Ascending aorta (tissue), 2 donors: ENCODE data around the gene KRT6B. TPM values are rescaled to one million over a fixed set of nuclear protein-coding genes. Genes with fewer than 3 reads are reported as not detected.
"Not testable (repeated sequence)": the region's sequence is repeated elsewhere in the genome, so short reads cannot be mapped to it uniquely, and the experiment has no call there.

Experiments
- DNase-seq, 2 donors: peaks; one replicate each; pipeline ENCODE4 v3.0.0-alpha.2; 2019; ENCODE audit warnings: low spot score in 2 of 2
- H3K27ac ChIP-seq, 2 donors: fragments of 200-600 bp; sonication (generic); one replicate each; pipeline ENCODE4 v1.5.1; 2016 to 2017; ENCODE audit warnings: mild to moderate bottlenecking in 1 of 2
- H3K27me3 ChIP-seq: fragments of 200-600 bp; sonication (generic); one replicate; pipeline ENCODE4 v1.5.1; 2017
- H3K36me3 ChIP-seq, 2 donors: fragments of 200-600 bp; sonication (generic); one replicate each; pipeline ENCODE4 v1.5.1; 2016
- H3K4me1 ChIP-seq, 2 donors: fragments of 200-600 bp; sonication (generic); one replicate each; pipeline ENCODE4 v1.5.1; 2016 to 2017; ENCODE audit warnings: mild to moderate bottlenecking in 1 of 2
- H3K4me3 ChIP-seq, 2 donors: fragments of 200-600 bp; sonication (generic); one replicate each; pipeline ENCODE4 v1.5.1; 2016 to 2017; ENCODE audit warnings: mild to moderate bottlenecking in 1 of 2
- H3K9me3 ChIP-seq, 2 donors: fragments of 200-600 bp; sonication (generic); one replicate each; pipeline ENCODE4 v1.5.1; 2016
- intact Hi-C: fragments of 100-400 bp; cut with DNase I; formaldehyde crosslinking; loops from one replicate; pipeline ENCODE4 v1.15.1; 2023
- total RNA-seq: library from RNA; depleted of rRNA; stranded (reverse); fragments of >200 nt; gene quantifications from one replicate; pipeline ENCODE4 v1.1.0, GENCODE V29; 2016
- TF ChIP-seq, protein P1 (sequence below), 3 experiments: fragments of 200-600 bp in 2 of 3; fragments of 450-650 bp in 1 of 3; sonication (generic) in 2 of 3; IDR thresholded peaks; one replicate each; pipeline ENCODE4 v1.5.1; 2016 to 2019; ENCODE audit warnings: antibody characterized with exemption in 3 of 3, mild to moderate bottlenecking in 1 of 3, moderate library complexity in 1 of 3

KRT6B gene
- total RNA-seq, 1 donor from 2014 or later, result 0.32 TPM

- no peaks in the 10 kb centered on the region for H3K4me1 ChIP-seq
- no peak overlapping the region for H3K4me3 ChIP-seq
- H3K27me3 ChIP-seq, result peaks cover 4% of the 10 kb centered on the region
- no peak overlapping the region for H3K27ac ChIP-seq
- H3K9me3 ChIP-seq, result no peaks in the 10 kb centered on the region
- intact Hi-C loops, result no loop called here
- TF ChIP-seq, protein P1, sequence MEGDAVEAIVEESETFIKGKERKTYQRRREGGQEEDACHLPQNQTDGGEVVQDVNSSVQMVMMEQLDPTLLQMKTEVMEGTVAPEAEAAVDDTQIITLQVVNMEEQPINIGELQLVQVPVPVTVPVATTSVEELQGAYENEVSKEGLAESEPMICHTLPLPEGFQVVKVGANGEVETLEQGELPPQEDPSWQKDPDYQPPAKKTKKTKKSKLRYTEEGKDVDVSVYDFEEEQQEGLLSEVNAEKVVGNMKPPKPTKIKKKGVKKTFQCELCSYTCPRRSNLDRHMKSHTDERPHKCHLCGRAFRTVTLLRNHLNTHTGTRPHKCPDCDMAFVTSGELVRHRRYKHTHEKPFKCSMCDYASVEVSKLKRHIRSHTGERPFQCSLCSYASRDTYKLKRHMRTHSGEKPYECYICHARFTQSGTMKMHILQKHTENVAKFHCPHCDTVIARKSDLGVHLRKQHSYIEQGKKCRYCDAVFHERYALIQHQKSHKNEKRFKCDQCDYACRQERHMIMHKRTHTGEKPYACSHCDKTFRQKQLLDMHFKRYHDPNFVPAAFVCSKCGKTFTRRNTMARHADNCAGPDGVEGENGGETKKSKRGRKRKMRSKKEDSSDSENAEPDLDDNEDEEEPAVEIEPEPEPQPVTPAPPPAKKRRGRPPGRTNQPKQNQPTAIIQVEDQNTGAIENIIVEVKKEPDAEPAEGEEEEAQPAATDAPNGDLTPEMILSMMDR (IDR thresholded peaks at IDR 0.05), result no peak
- no peaks in the 10 kb centered on the region for H3K36me3 ChIP-seq
- DNase-seq, result no peak
Measured at GRCh38 chr12:52496590-52497071, 44.7 kb upstream of the KRT6B start.

DNA sequence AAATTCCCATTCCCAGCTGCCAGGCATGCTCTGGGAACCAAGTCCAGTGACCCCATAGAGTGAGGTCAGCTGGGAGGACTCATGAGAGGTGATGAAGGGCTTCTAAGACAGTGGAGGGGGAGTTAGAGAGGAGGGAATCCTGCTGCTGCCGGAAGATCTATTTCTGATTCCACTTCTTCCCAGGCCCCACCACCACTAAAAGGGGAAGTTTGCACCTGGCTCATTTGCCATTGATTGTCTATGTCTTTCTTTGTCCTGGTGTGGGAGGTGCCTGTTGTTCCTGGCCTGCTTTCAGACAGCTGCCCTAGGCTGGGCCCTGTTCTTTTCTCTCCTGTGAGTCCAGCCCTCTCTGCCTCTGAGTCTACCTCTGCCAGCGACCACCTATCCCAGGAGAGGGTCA is 44.1 kb upstream of the KRT6B start:
- DNase-seq, result no peak
- Histone ChIP-seq H3K9me3 (no peaks in the 10 kb centered on the region), H3K36me3 (no peaks in the 10 kb centered on the region), H3K4me3 (no peak overlapping the region), H3K4me1 (no peaks in the 10 kb centered on the region), H3K27me3 (peaks cover 4% of the 10 kb centered on the region), H3K27ac (no peak overlapping the region)
- TF ChIP-seq, protein P1 (IDR thresholded peaks at IDR 0.05), result no peak
- intact Hi-C loops, result no loop called here

DNA sequence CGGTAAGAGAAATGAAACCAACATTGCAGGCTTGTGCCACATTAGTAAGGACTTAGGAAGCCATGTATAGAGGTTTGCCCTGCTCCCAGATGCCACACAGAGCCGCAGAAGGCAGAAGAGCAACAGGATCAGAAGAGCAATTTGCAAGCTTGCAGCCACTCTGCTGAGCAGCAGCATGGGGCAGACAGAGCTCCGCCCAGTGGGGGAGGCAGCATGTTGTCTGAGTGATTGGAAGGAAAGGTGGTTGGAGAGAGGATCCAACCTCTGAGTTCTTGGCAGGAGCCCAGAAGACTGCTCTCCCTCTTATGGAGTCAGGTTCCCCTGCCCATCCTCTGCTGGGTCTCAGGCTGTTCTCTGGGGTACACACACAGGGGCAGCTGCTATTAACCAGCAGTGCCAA is 43.4 kb upstream of the KRT6B start:
- no peak for DNase-seq
- no peak overlapping the region for H3K27ac ChIP-seq
- TF ChIP-seq, protein P1 (IDR thresholded peaks at IDR 0.05), result no peak

DNA sequence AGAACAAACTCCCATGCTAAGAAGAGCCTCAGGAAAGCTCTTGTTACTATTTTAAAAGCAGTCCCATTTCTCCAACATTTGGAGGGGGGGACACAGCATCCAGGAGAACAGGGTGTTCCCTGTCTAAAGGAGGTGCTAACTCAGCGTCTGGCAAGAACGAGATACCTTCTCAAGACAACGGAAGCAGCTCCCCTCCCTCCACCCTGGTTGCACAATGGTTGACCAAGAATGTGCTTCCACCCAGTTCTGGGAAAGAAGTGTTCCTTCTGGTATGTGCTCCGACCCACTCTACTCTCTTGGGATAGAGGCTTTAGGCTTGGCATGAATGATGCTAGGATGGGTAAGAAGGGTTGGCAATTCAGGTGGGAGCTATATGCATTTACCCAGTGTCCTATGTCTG is 42.6 kb upstream of the KRT6B start:
- Histone ChIP-seq H3K4me1 (no peaks in the 10 kb centered on the region), H3K36me3 (no peaks in the 10 kb centered on the region), H3K9me3 (no peaks in the 10 kb centered on the region), H3K27ac (no peak overlapping the region), H3K27me3 (peaks cover 4% of the 10 kb centered on the region), H3K4me3 (no peak overlapping the region)
- DNase-seq, result no peak
- TF ChIP-seq, protein P1 (IDR thresholded peaks at IDR 0.05), result no peak
- intact Hi-C loops, result no loop called here

More for the DNA sequence above, 43.4 kb upstream of the KRT6B start:
- no peak overlapping the region for H3K4me3 ChIP-seq
- H3K27me3 ChIP-seq, result peaks cover 4% of the 10 kb centered on the region
- intact Hi-C loops, result no loop called here
- no peaks in the 10 kb centered on the region for H3K36me3 ChIP-seq
- H3K4me1 ChIP-seq, result no peaks in the 10 kb centered on the region
- no peaks in the 10 kb centered on the region for H3K9me3 ChIP-seq

GRCh38 chr12:52494100-52494499 is 42.2 kb upstream of the KRT6B start:
- H3K36me3 ChIP-seq, result no peaks in the 10 kb centered on the region
- DNase-seq, result no peak
- H3K4me1 ChIP-seq, result no peaks in the 10 kb centered on the region
- peaks cover 4% of the 10 kb centered on the region for H3K27me3 ChIP-seq
- H3K27ac ChIP-seq, result no peak overlapping the region
- no peak overlapping the region for H3K4me3 ChIP-seq
- intact Hi-C loops, result no loop called here
- H3K9me3 ChIP-seq, result no peaks in the 10 kb centered on the region
- TF ChIP-seq, protein P1 (IDR thresholded peaks at IDR 0.05), result no peak

DNA sequence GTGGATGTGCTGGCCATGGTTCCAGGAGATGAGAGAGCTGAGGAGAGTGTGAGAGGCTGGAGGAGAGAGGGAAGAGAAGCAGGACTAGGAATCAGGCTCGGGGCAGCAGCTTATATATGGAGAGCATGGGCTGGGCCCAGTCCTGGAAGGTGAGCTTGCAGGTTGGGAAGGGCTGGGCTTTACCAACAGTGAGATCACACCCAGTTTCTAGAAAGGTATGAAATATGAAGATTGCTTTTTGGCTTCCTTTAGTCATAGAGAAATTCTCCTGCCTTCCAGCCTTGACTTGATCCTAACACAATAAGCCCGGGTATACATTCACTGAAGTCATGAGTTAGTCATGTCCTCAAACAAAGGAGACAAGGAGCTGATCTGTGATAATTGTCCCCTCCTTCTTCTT is 41.2 kb upstream of the KRT6B start, which contains the start of gene KRT6A:
TSS of gene KRT6A (minus strand) at position 86 of the 400 bp plus-strand sequence. CDS start at position 17, 69 bp downstream.
- no peak for DNase-seq
- Histone ChIP-seq H3K27ac (no peak within 1 kb of the TSS), H3K36me3 (no peaks in the 10 kb centered on the region), H3K4me3 (no peak within 1 kb of the TSS), H3K9me3 (no peaks in the 10 kb centered on the region), H3K4me1 (no peaks in the 10 kb centered on the region), H3K27me3 (peaks cover 4% of the 10 kb centered on the region)
- TF ChIP-seq, protein P1 (IDR thresholded peaks at IDR 0.05), result no peak
- intact Hi-C loops, result no loop called here

DNA sequence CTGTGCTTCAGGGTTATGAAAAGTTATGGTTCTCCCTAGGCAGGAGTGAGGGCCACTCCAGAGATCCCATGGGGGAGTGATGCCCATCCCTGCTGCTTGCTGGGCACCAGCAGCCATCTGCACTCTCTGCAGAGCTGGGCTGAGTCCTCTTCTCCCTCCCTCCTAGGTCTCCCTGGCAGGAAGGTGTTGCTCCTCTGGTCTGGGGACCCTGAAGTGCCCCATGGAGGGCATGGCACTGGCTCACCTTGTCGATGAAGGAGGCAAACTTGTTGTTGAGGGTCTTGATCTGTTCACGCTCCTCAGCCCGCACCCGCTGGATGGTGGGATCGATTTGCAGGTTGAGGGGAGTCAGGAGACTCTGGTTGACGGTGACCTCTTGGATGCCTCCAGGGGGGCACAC is 40.5 kb upstream of the KRT6B start:
- intact Hi-C loops, H3K4me3 ChIP-seq, H3K36me3 ChIP-seq, H3K27me3 ChIP-seq, DNase-seq, H3K9me3 ChIP-seq, H3K27ac ChIP-seq, H3K4me1 ChIP-seq: not testable (repeated sequence)

DNA sequence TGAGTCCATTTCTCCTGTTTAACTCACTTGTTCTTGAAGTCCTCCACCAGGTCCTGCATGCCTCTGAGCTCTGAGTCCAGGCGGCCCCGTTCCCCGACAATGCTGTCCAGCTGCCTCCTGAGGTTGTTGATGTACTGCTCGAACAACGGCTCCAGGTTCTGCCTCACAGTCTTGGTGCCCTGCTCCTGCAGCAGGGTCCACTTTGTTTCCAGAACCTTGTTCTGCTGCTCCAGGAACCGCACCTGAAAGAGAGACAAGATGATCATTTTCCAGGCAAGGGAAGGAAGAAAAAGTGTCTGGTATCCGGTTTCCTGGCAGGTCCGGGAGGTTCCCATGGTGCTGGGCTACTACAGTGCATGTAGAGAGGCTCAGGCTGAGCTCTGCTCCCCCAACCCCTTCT is 39.5 kb upstream of the KRT6B start:
- H3K4me3 ChIP-seq, DNase-seq, H3K9me3 ChIP-seq, H3K36me3 ChIP-seq, intact Hi-C loops, H3K27ac ChIP-seq, H3K27me3 ChIP-seq, H3K4me1 ChIP-seq: not testable (repeated sequence)
